H1 (cell line): ENCODE results near the gene NUP85. TPM values are rescaled to one million over a fixed set of nuclear protein-coding genes. Genes with fewer than 3 reads are reported as not detected.

Source experiments
- CTCF ChIA-PET: fragments of 300-600 bp; sonication (Branson Sonifier 250); formaldehyde crosslinking; loops from one replicate; lab custom pipeline; 2021; ENCODE audit not compliant: partially characterized antibody; lab: Charles Lee
- POLR2A ChIA-PET: fragments of 300-600 bp; sonication (Branson Sonifier 250); formaldehyde crosslinking; loops from one replicate; lab custom pipeline; 2021; ENCODE audit warnings: inconsistent platforms; ENCODE audit not compliant: partially characterized antibody; lab: Charles Lee
- DNase-seq, 2 experiments: peaks; one replicate each; pipeline versions ENCODE4 v3.0.0 to v3.0.0-alpha.2; 2010 to 2022; ENCODE audit warnings: low spot score in 2 of 2, low read depth in 1 of 2, mixed read lengths in 1 of 2
- FAIRE-seq: peaks from 2 replicates; lab custom pipeline; 2011; peaks lifted over from hg19 to GRCh38; lab: Jason Lieb, UNC
- H2AFZ ChIP-seq: 2 replicates; pipeline ENCODE4 v1.8.1; 2012; ENCODE audit warnings: low read length, inconsistent platforms
- H2AK5ac ChIP-seq: 2 replicates; pipeline ENCODE4 v1.6.1; 2013; ENCODE audit warnings: low read depth, low read length
- H2BK120ac ChIP-seq: replicated peaks from 2 replicates; pipeline ENCODE3; 2013; ENCODE audit warnings: low read depth, low read length, inconsistent platforms
- H2BK12ac ChIP-seq: 2 replicates; pipeline ENCODE4 v1.6.1; 2013; ENCODE audit warnings: low read depth, low read length
- H2BK15ac ChIP-seq: 2 replicates; pipeline ENCODE4 v1.6.1; 2013; ENCODE audit warnings: low read length
- H2BK20ac ChIP-seq: 2 replicates; pipeline ENCODE4 v1.6.1; 2013; ENCODE audit warnings: low read length
- H2BK5ac ChIP-seq: 2 replicates; pipeline ENCODE4 v1.6.1; 2013; ENCODE audit warnings: low read depth, low read length
- H3K14ac ChIP-seq: 2 replicates; pipeline ENCODE4 v1.6.1; 2013; ENCODE audit warnings: inconsistent platforms; ENCODE audit not compliant: insufficient read length
- H3K18ac ChIP-seq: 2 replicates; pipeline ENCODE4 v1.6.1; 2013; ENCODE audit warnings: low read length; ENCODE audit errors: extremely low read depth
- H3K23ac ChIP-seq: 2 replicates; pipeline ENCODE4 v1.6.1; 2013; ENCODE audit warnings: inconsistent platforms; ENCODE audit not compliant: insufficient read length
- H3K23me2 ChIP-seq: 2 replicates; pipeline ENCODE4 v1.6.1; 2013; ENCODE audit warnings: low read depth, low read length
- H3K27ac ChIP-seq: 2 replicates; pipeline ENCODE4 v1.6.1; 2011; ENCODE audit warnings: low read depth, low read length, inconsistent platforms
- H3K27me3 ChIP-seq, 4 experiments: replicated peaks in 1 of 4; 1 replicate in 1 of 4; 2 replicates in 3 of 4; pipeline versions ENCODE4 v1.6.1 to v1.8.1; 2011 to 2013; ENCODE audit warnings: low read length in 3 of 4, mild to moderate bottlenecking in 3 of 4, inconsistent platforms in 2 of 4, mixed read lengths in 2 of 4, moderate library complexity in 1 of 4; ENCODE audit not compliant: control insufficient read depth in 3 of 4, insufficient read depth in 3 of 4; ENCODE audit errors: extremely low read depth in 1 of 4
- H3K36me3 ChIP-seq, 4 experiments: 2 replicates each; pipeline versions ENCODE4 v1.6.1 to v1.8.1; 2011 to 2013; ENCODE audit warnings: mild to moderate bottlenecking in 4 of 4, low read length in 3 of 4, moderate library complexity in 2 of 4, control low read depth in 1 of 4, inconsistent platforms in 1 of 4; ENCODE audit not compliant: insufficient read depth in 4 of 4, control insufficient read depth in 2 of 4
- H3K4ac ChIP-seq: replicated peaks from 2 replicates; pipeline ENCODE3; 2013; ENCODE audit warnings: low read length, low read depth, mixed read lengths, inconsistent platforms; ENCODE audit not compliant: insufficient read length
- H3K4me1 ChIP-seq, 4 experiments: replicated peaks in 1 of 4; 1 replicate in 1 of 4; 2 replicates in 3 of 4; pipeline versions ENCODE4 v1.6.1 to v1.8.1; 2011 to 2013; ENCODE audit warnings: low read length in 3 of 4, inconsistent platforms in 2 of 4, mixed read lengths in 1 of 4; ENCODE audit not compliant: insufficient read depth in 4 of 4, control insufficient read depth in 3 of 4
- H3K4me2 ChIP-seq, 2 experiments: 2 replicates each; pipeline versions ENCODE4 v1.6.1 to v1.8.1; 2011 to 2013; ENCODE audit warnings: low read depth in 2 of 2, low read length in 2 of 2, control low read depth in 1 of 2, inconsistent platforms in 1 of 2, mild to moderate bottlenecking in 1 of 2; ENCODE audit not compliant: insufficient read depth in 1 of 2
- H3K4me3 ChIP-seq, 4 experiments: fragments of 200-600, 300-600 bp in 1 of 4; sonication (generic), shearing (Covaris generic), sonication (Bioruptor Twin) in 1 of 4; 2 replicates each; pipeline versions ENCODE4 v1.5.1 to v1.8.1; 2011 to 2016; ENCODE audit warnings: low read length in 4 of 4, low read depth in 3 of 4, control low read depth in 2 of 4, inconsistent platforms in 2 of 4, mild to moderate bottlenecking in 2 of 4, mixed read lengths in 1 of 4, moderate library complexity in 1 of 4; ENCODE audit not compliant: insufficient read depth in 2 of 4; ENCODE audit errors: extremely low read depth in 1 of 4
- H3K56ac ChIP-seq: replicated peaks from 2 replicates; pipeline ENCODE3; 2013; ENCODE audit warnings: low read depth, mild to moderate bottlenecking, mixed read lengths, low read length, inconsistent platforms; ENCODE audit not compliant: insufficient read length
- H3K79me1 ChIP-seq: 2 replicates; pipeline ENCODE4 v1.6.1; 2013; ENCODE audit warnings: low read depth, low read length, control low read depth
- H3K79me2 ChIP-seq, 2 experiments: 2 replicates each; pipeline versions ENCODE4 v1.6.1 to v1.8.1; 2012 to 2013; ENCODE audit warnings: low read length in 2 of 2, mild to moderate bottlenecking in 2 of 2, inconsistent platforms in 1 of 2; ENCODE audit not compliant: insufficient read depth in 2 of 2, control insufficient read depth in 1 of 2
- H3K9ac ChIP-seq, 4 experiments: replicated peaks in 1 of 4; 1 replicate in 1 of 4; 2 replicates in 3 of 4; pipeline versions ENCODE4 v1.6.1 to v1.8.1; 2011 to 2013; ENCODE audit warnings: low read depth in 3 of 4, low read length in 3 of 4, control low read depth in 2 of 4, mild to moderate bottlenecking in 2 of 4, moderate library complexity in 2 of 4, inconsistent platforms in 1 of 4; ENCODE audit errors: extremely low read depth in 1 of 4
- H3K9me3 ChIP-seq, 2 experiments: 2 replicates each; pipeline versions ENCODE4 v1.6.1 to v1.8.1; 2012 to 2013; ENCODE audit warnings: mild to moderate bottlenecking in 2 of 2, moderate library complexity in 2 of 2, control low read depth in 1 of 2, inconsistent platforms in 1 of 2, low read depth in 1 of 2, low read length in 1 of 2, mixed read lengths in 1 of 2; ENCODE audit not compliant: insufficient read depth in 2 of 2
- H4K20me1 ChIP-seq, 2 experiments: replicated peaks in 1 of 2; 2 replicates each; pipeline versions ENCODE3 to v1.8.1; 2011 to 2013; ENCODE audit warnings: inconsistent platforms in 2 of 2, low read length in 2 of 2, mild to moderate bottlenecking in 1 of 2; ENCODE audit not compliant: insufficient read depth in 2 of 2, control insufficient read depth in 1 of 2
- H4K5ac ChIP-seq: 2 replicates; pipeline ENCODE4 v1.6.1; 2013; ENCODE audit warnings: low read length, low read depth, mixed read lengths, inconsistent platforms; ENCODE audit not compliant: insufficient read length
- H4K8ac ChIP-seq: 2 replicates; pipeline ENCODE4 v1.8.0; 2013; ENCODE audit warnings: mild to moderate bottlenecking, moderate library complexity, low read length, inconsistent platforms; ENCODE audit not compliant: insufficient read depth; ENCODE audit errors: extremely low read depth
- H4K91ac ChIP-seq: replicated peaks from 2 replicates; pipeline ENCODE3; 2013; ENCODE audit warnings: low read length, mixed read lengths, inconsistent platforms; ENCODE audit not compliant: insufficient read length
- BRCA1 ChIP-seq: IDR thresholded peaks from 2 replicates; pipeline ENCODE4 v1.6.1; 2012; ENCODE audit warnings: low read depth, low read length, improper control_type of control experiment
- POLR2A ChIP-seq, 2 experiments: IDR thresholded peaks; 1 replicate in 1 of 2; 2 replicates in 1 of 2; pipeline ENCODE4 v1.6.1; 2011; ENCODE audit warnings: low read depth in 2 of 2, low read length in 2 of 2, mild to moderate bottlenecking in 2 of 2; ENCODE audit errors: control extremely low read depth in 1 of 2
- WGBS, 2 experiments: shearing (Covaris generic) in 1 of 2; methylation state at CpG; one replicate each; pipeline versions ENCODE4 v1.1.6 to v1.1.7; 2013 to 2015; ENCODE audit warnings: low lambda C conversion rate in 2 of 2, mixed read lengths in 2 of 2, inconsistent platforms in 1 of 2, low coverage in 1 of 2, missing lambda C conversion rate in 1 of 2; ENCODE audit not compliant: insufficient replicate concordance in 2 of 2, insufficient coverage in 1 of 2, insufficient read length in 1 of 2; ENCODE audit errors: extremely low coverage in 1 of 2, missing lambda C conversion rate in 1 of 2; 5-methylcytosine and 5-hydroxymethylcytosine counted together
- polyA plus RNA-seq, 7 experiments: library from polyadenylated mRNA; depleted of rRNA in 3 of 7; stranded (reverse) in 5 of 7; unstranded in 2 of 7; fragments of >200 nt in 5 of 7; fragments of 200-250 nt in 2 of 7; gene quantifications; 1 replicate in 5 of 7; 2 replicates in 1 of 7; 4 replicates in 1 of 7; pipeline versions ENCODE4 v1.2.1 to v1.2.3, GENCODE V29; 2011 to 2013; ENCODE audit warnings: missing spikeins in 2 of 7, mixed read lengths in 2 of 7
- total RNA-seq: library from RNA; stranded (reverse); fragmentation: NEBNext Ultra II Directional; extraction: Animal tissue kit (Norgen Biotek cat#: 25700); gene quantifications from 2 replicates; pipeline ENCODE4 v1.2.1, GENCODE V29; 2021

The NUP85 gene
- total and polyA plus RNA-seq, 2 of the 8 experiments (the other 6 are each of a cell fraction or from before 2014, with no cell fraction given) = 98.5 to 154 TPM

DNA sequence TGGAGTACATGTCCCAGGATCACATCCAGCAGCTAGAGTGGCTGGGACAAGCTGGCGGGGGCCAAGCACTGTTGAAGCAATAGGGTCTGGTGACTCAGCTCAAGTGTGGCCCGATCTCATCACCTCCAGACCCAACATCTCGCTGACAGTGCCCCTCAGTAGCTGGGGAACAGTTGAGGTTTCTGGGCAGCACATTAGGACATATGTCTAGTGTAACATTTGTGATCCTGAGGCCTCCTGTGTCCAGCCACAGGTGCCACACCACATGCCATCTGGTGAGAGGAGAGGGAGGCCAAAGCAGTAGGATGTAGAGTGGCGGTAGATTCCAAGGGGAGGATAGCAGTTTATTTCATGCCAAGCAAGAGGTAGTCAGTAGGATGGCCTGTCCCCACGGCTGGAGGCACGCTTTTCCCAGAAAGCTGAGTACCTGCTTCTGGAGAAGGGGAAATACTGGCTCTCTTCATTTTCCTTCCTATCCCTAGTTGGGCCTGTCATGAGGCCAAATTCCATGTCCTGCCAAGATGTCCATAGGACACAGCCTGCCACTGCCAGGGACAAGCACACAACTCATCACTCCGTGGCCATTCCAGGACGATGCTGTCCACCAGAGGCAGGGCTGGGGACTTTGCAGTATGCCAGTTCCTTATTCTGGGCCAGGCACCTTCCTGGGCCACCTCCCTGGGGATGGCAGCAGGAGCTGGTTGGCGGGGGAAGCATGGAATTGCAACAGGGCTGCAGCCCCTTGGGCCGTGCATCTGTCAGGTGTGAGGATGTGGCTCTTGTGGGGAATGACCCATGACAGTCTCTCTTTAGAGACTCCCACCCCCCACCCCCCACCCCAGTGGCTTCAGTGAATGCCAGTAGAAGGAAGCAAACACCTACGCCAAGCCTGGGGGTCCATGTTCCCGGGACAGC is 31.9 kb downstream of the NUP85 start:
- Histone ChIP-seq H3K23ac (no peak overlapping the region), H4K91ac (no peak overlapping the region), H3K79me2 (no peaks in the 10 kb centered on the region), H3K56ac (no peak overlapping the region), H3K18ac (no peak overlapping the region), H3K79me1 (no peaks in the 10 kb centered on the region), H3K14ac (no peak overlapping the region), H2BK12ac (no peak overlapping the region), H2AK5ac (no peak overlapping the region), H2BK15ac (no peak overlapping the region), H2AFZ (no peak overlapping the region), H3K27me3 (no peaks in the 10 kb centered on the region), H4K5ac (no peak overlapping the region), H3K9ac (no peak overlapping the region), H3K4me2 (no peak overlapping the region), H2BK20ac (no peak overlapping the region), H4K20me1 (peaks cover 14 to 26% of the 10 kb centered on the region in 2 experiments), H3K4me3 (no peak overlapping the region), H4K8ac (peak overlapping the region; percentile 71; the same call in 1 of the 2 replicates), H3K4me1 (peaks cover 0 to 4% (median 0%) of the 10 kb centered on the region in 4 experiments; a peak in 3 of 7 replicates), H3K4ac (no peak overlapping the region), H2BK120ac (no peak overlapping the region), H3K23me2 (no peaks in the 10 kb centered on the region), H2BK5ac (no peak overlapping the region; the same call in 1 of the 2 replicates), H3K27ac (no peak overlapping the region), H3K9me3 (no peaks in the 10 kb centered on the region), H3K36me3 (peaks cover 29 to 67% (median 61%) of the 10 kb centered on the region in 4 experiments)
- TF ChIP-seq POLR2A (IDR thresholded peaks at IDR 0.05; ENCODE audit: control extremely low read depth in 1 of 2, low read depth in 2 of 2, low read length in 2 of 2) (peak in 1 of 2 experiments; percentile 58; a peak in 1 of 3 replicates), BRCA1 (no peak)
- ChIA-PET CTCF (interaction anchor here (0.6 to 16.5 kb wide), 15 partner anchors 8 to 517 kb away, joined by 3 to 369 read pairs (median 7); partner anchors contain the start of genes GGA3, MIF4GD, MRPS7 and NUP85), POLR2A (interaction anchor here (1.0 to 3.1 kb wide), 6 partner anchors 9 to 264 kb away, joined by 3 to 17 read pairs (median 4); no protein-coding TSS in a partner anchor)
- DNase-seq (no peak), FAIRE-seq (no peak)
- WGBS, 2 experiments = 93% methylated on average over 12 of the region's 12 CpGs; no CpG with 5 or more reads in 1 of the 2 experiments
